GM18861 (cell line): ENCODE data around the gene PMEPA1.

Experiments used
- ATAC-seq: cut with Tn5 transposase; IDR thresholded peaks from one replicate; pipeline ENCODE4 v1.9.1; 2021; ENCODE audit not compliant: unreplicated experiment

Gene PMEPA1

DNA sequence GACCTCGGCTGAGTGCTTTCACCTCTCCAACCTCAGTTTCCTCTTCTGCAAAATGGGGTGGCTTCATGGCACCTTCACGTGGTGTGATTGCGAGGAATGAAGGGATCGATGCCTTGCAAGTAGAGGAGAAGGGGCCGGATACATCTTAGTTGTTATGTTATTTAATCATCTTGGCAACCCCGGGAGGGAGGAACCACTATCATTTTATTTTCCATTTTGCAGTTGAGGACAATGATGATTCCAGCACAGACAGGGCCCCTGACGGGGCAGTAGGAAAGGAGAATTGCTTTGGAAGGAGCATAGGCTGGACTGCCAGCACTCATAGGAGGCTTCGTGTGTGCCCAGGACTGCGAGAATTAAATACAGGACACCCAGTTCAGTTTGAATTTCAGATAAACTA is 2.5 kb upstream of the PMEPA1 start:
- no peak for ATAC-seq

- no peak for ATAC-seq
These were observed 2.0 kb upstream of the PMEPA1 start for GRCh38 chr20:57711826-57712225.

DNA sequence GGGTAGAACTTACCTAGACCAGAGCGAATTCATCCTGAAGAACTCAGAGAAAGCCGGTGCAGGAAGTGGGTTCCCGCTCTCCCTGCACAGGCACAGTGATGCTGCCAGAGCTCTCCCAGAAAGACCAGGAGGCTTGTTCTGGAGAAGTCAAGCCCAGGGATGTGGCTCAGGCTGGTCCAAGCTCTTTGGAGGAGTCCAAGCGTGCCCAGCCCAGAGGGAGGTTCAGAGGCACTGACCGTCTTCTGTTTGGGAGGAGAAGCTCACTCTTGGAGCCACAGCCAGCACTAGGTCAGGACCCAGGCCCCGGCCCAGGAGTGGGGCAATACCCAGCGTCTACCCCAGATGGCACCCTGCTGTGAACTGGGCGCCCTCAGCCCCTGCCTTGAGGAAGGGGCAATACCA is 1.5 kb upstream of the PMEPA1 start:
- no peak for ATAC-seq

- ATAC-seq: no peak
These were observed 1.0 kb upstream of the PMEPA1 start for GRCh38 chr20:57710841-57711240.

- no peak for ATAC-seq
These were observed 831 bp downstream of the PMEPA1 start for GRCh38 chr20:57708694-57709673.

DNA sequence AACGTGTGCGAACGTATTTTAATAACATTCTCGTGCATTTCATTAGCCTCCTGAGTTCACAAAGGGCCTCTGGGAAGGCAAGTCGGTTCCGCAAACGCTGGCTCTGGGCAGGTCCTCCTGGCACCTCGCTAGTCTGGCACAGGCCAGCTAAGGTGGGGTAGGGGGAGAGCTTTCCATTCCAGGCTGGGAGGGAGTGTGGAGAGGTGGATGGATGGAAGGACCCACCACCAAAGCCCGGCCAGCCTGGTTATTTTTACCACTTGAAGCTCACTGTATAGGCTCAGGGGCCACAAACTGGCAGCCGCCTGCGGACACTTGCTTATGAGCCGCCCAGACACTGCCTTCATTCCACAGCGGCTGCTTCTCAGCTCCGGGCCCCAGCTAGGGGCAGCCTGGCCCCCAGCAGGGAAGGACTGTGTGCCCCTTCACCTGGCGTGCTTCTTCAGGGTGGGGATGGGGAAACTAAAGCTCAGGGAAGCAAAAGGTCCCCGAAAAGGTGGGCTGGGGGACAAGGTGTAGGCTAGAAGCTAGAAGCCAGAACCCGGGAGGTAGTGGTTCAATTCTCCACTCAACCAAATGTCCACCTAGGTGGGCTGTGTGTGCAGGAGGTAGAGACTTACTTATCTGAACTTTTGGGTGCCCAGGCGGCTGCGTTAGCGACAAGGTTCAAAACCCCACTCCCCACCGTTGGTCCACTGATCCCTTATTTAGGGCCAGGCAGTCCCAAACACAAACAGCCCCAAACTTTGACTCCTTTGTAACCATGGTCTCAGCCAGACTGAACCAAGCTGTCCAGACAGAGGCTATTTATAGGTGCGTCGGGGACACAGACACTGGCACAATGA is 1.7 kb downstream of the PMEPA1 start:
- no peak for ATAC-seq

DNA sequence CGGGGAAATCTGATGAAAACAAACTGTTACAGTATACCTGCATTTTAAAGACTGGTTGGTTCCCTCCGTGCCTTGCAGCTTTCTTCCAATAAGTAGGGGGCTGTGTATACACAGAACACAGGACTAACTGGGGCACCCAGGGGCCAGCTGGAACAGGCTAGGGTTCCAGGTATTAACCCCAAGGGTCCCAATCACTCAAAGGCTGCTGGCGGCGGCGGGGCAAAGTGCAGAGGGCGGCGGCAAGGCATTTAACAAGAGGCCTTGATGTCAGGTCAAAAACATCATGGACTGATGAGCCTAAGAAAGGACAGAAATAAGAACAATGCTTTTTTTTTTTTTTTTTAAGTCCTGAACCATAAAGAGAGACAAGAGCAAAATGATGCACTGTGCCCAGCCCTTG is 2.5 kb downstream of the PMEPA1 start:
- ATAC-seq: no peak

- no peak for ATAC-seq
These were observed 4.5 kb downstream of the PMEPA1 start for GRCh38 chr20:57705127-57705899.

- no peak for ATAC-seq
These were observed 5.6 kb downstream of the PMEPA1 start for GRCh38 chr20:57704245-57704644.

DNA sequence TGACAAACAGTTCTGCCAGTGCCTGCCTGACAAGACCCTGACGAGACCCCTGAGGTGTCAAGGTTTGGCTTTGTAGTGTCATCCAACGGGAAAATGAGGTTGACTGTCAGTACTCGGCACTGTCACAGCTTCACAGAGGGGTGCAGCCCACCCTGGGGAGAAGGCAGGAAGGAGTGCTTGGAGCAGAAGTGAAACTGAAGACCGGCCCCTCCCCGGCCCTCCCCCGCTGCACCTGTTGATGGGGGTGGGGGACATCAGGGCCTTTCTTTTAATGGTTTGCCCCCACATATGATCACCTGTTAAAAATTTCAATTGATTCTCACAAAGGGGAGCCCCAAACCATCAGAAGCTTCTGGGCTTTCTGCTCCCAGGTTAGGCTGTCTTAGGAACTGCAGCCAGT is 6.8 kb downstream of the PMEPA1 start:
- ATAC-seq: no peak

GRCh38 chr20:57702521-57702920 is 7.3 kb downstream of the PMEPA1 start:
- ATAC-seq: no peak

GRCh38 chr20:57702091-57702490 is 7.7 kb downstream of the PMEPA1 start:
- ATAC-seq: no peak

GRCh38 chr20:57701651-57702050 is 8.2 kb downstream of the PMEPA1 start:
- no peak for ATAC-seq

DNA sequence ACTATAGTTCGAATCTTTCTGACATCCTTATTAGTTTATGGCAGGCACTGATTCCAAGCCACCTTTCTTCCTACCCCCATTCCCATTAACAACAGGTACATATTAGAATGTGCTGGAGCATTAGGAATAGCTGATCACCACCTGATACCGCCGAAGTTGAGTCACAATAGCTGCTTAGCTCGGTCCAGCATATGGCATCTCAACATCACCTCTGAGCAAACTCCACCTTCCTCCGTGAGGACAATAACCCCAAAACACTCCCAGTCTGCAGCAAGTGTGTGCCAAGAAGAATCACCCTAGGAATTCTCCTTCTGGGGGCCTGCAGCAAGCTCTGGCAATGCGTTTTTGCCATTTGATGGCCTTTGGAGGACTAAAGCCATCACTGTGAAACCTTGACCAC is 8.7 kb downstream of the PMEPA1 start:
- ATAC-seq: no peak

DNA sequence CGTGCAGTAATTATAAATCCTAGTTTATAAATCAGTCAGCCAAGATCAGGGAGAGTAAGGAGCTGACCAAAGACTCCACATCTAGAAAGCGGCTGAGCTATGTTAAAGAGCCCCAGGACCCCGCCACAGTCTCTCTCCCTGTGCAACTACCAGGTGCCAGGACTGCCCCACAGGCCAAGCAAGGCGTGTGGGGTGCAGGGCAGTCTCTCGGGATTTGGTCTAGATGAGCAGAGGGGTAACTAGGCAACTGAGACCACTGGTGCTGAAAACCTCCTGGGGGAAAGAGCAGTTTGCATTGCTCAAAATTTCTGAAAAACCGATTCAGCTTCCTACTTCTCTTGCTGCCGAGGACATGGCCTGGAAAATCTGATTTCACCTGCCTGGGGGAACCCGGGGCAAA is 10.4 kb downstream of the PMEPA1 start:
- ATAC-seq: no peak

GRCh38 chr20:57698867-57699275 is 10.9 kb downstream of the PMEPA1 start:
- ATAC-seq: no peak

DNA sequence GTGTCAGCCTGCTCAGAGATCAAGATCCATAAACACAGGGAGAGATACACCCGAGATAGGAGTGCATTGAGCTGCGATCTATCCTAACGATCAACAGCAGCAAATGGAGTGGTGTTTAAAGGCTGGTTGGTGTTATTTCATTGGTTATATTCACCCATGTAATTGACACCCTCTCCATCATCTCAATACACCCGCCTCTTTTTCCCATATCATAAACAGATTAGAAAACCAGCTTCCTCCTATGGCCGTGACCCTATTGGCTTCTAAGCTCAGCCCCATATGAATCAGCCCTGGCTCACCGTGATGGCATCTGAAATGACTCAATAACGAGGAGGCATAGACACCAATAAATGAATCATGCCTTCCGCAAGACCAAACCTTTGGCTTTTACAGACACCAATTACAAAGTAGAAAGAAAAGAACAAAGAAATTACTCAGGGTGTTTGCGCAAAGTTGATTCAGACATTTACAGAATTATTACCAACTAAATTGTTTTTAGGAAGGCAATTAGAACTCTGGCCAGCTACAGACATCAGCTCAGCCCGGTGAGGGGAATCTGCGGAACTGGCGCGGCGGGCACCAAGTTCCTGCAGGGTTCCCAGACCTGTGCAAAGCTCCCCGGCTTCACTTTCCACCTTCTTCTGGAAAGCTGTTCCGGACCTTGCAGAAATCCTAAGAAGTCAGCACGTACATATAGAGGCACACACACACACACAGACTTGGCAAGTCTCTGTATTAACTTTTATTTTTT is 11.5 kb downstream of the PMEPA1 start:
- ATAC-seq: no peak

- ATAC-seq: no peak
These were observed 12.3 kb downstream of the PMEPA1 start for GRCh38 chr20:57697543-57697942.

DNA sequence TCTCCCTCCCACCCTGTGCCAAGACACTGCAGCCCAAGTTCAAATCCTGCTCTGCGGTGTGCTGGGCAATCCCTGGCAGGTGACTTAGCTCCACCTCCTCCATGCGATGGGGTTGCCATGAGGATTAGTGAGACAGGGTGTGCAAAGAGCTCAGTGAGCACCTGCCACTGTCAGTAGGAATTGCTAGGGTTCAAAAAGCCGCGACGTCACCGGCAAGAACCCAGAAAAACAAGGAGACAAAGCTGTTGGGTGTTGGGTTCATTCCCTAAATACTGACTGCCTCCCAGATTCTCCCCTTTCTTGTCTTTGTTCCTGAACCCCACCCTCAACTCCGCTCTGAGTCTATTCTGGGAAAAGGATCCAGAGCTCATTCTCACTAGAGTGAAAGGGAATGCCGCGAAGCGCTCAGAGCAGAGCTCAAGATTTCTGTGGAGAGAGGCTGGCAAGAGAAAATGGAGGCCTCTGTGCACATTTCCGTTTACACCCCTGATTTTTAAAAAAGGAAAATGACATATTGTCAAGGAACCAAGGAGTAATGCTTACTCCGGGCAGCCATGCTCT is 13.3 kb downstream of the PMEPA1 start:
- no peak for ATAC-seq

DNA sequence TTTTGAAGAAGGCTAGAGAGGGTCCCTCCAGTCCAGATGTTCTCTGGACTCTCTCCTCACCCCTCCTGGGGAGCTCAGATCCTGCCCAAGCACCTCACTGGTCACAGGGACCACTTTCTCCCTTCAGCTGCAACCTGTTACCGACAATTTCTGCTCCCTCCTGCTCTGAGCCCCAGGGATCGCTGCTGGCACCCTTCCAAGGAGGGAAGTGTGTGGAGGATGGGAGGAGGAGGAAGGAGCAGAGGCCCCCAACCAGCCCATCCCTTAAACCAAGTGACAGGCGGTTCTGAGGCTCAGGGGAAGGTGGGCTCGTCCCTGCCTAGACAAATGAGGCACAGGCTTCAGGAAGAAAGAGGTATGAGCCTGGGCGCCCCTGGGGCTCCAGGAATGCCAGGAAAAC is 13.9 kb downstream of the PMEPA1 start:
- no peak for ATAC-seq
